MM.1S (cell line): Measurements from ENCODE around the gene ZNF587B.
"Not testable (repeated sequence)": the region's sequence is repeated elsewhere in the genome, so short reads cannot be mapped to it uniquely, and the experiment has no call there.

Experiments
- EZH2 ChIP-seq: fragments of 300-600 bp; sonication (generic); optimal IDR thresholded peaks from 2 replicates; pipeline ENCODE3; 2017; ENCODE audit warnings: low read depth, mild to moderate bottlenecking, antibody characterized with exemption, low read length, mixed read lengths
- EZH2phosphoT487 ChIP-seq: fragments of 300-600 bp; sonication (generic); IDR thresholded peaks from 2 replicates; pipeline ENCODE4 v1.6.1; 2018; ENCODE audit warnings: antibody characterized with exemption, low read length
- TF ChIP-seq, protein P1 (sequence below): fragments of 300-600 bp; sonication (generic); IDR thresholded peaks from 2 replicates; pipeline ENCODE4 v1.5.1; 2016; ENCODE audit warnings: antibody characterized with exemption, low read length, mixed read lengths

DNA sequence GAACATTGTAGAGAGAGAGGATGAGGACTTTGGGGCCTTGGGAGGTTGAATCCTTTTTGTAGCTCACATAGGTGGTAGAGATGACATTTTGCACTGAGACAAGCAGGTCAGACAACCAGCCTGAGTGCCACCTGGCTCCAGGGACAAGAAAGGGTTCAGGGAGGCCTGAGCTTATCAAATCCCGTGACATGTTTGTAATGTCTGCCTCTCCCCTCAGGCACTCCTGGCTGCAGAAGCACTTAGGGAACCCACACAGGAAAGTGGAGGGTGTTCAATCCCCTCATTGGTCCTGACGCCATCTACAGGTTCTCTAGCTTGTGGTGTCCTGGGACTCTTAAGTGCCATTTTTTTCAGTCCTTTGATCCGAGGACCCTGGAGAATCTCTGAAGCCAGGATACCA, 9.0 kb upstream of the ZNF587B start:
- TF ChIP-seq, protein P1, sequence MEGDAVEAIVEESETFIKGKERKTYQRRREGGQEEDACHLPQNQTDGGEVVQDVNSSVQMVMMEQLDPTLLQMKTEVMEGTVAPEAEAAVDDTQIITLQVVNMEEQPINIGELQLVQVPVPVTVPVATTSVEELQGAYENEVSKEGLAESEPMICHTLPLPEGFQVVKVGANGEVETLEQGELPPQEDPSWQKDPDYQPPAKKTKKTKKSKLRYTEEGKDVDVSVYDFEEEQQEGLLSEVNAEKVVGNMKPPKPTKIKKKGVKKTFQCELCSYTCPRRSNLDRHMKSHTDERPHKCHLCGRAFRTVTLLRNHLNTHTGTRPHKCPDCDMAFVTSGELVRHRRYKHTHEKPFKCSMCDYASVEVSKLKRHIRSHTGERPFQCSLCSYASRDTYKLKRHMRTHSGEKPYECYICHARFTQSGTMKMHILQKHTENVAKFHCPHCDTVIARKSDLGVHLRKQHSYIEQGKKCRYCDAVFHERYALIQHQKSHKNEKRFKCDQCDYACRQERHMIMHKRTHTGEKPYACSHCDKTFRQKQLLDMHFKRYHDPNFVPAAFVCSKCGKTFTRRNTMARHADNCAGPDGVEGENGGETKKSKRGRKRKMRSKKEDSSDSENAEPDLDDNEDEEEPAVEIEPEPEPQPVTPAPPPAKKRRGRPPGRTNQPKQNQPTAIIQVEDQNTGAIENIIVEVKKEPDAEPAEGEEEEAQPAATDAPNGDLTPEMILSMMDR, result not testable (repeated sequence)
- TF ChIP-seq EZH2, EZH2phosphoT487: not testable (repeated sequence)
